ENCODE results near the gene PDE8B. TPM values are rescaled to one million over a fixed set of nuclear protein-coding genes. Genes with fewer than 3 reads are reported as not detected.
A peak's percentile ranks its signal among the peaks of the same experiment; 100 is the strongest.

The PDE8B gene
- total RNA-seq, 6 experiments from 2014 or later, result 1.2 to 5.4 (median 2.4) TPM

DNA sequence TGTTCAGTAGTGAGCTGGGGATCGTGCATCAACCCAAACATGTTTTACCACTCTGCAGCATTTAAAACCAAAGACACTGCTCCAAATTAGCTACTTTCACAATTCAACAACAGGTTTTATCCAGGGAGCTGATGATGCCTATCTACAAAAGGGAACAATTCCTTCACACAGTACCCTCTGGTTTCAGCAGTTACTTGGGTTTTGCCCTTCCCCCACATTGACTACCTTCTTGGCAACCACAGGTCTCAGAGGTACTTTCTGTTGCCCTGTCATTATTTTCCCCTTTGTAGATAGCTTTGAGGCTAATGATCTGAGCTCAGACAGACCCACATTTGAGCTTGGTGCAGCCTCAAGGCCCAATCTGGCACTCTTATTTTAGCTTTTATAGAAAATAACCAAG is 185.5 kb downstream of the PDE8B start:
- ATAC-seq, result no peak

DNA sequence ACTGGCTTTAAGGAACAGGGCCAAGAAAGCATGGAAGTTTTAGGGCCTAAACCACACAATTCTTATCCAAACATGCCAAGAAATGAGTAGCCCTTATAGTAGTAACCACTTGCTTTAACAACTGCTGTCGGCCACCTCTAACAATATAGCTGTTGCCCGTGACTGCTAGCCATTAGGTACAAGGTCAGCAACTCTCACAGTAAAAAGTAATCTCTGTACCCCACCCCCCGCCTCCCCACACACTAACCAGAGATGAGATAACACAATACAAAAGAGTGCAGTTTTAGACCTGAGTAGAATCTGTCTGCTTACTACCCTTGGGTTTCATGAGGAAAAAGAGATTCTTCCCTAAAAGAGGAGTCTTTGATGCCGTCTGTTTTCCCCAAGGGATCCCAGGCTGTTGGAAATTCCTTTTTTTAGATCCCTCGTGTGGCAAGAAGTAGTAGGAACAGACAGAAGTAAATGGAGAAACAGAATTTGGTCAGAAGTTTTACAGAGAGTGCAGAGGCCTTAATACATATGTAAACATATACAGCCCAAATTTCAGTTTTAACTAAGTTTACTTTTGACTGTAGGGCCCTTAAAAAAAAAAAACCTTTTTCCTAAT is 187.3 kb downstream of the PDE8B start:
- Histone ChIP-seq H3K27ac (no peak overlapping the region), H3K36me3 (no peaks in the 10 kb centered on the region), H3K4me3 (no peak overlapping the region), H3K9me3 (no peaks in the 10 kb centered on the region), H3K4me1 (peaks cover 0 to 6% (median 0%) of the 10 kb centered on the region in 4 donors), H3K27me3 (no peaks in the 10 kb centered on the region)
- WGBS (ENCODE audit: insufficient coverage, low coverage, low lambda C conversion rate, missing lambda C conversion rate), result 79% methylated on average over 5 of the region's 5 CpGs
- ATAC-seq (no peak), DNase-seq (no peak)
- TF ChIP-seq POLR2A (IDR thresholded peaks at IDR 0.05), result no peak
- TF ChIP-seq, protein P1, sequence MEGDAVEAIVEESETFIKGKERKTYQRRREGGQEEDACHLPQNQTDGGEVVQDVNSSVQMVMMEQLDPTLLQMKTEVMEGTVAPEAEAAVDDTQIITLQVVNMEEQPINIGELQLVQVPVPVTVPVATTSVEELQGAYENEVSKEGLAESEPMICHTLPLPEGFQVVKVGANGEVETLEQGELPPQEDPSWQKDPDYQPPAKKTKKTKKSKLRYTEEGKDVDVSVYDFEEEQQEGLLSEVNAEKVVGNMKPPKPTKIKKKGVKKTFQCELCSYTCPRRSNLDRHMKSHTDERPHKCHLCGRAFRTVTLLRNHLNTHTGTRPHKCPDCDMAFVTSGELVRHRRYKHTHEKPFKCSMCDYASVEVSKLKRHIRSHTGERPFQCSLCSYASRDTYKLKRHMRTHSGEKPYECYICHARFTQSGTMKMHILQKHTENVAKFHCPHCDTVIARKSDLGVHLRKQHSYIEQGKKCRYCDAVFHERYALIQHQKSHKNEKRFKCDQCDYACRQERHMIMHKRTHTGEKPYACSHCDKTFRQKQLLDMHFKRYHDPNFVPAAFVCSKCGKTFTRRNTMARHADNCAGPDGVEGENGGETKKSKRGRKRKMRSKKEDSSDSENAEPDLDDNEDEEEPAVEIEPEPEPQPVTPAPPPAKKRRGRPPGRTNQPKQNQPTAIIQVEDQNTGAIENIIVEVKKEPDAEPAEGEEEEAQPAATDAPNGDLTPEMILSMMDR (IDR thresholded peaks at IDR 0.05), result no peak
- intact Hi-C loops (cut with DNase I), result no loop called here

More for the DNA sequence above, 185.5 kb downstream of the PDE8B start:
- H3K4me3 ChIP-seq, result no peak overlapping the region
- H3K27ac ChIP-seq, result no peak overlapping the region
- WGBS (ENCODE audit: insufficient coverage, low coverage, low lambda C conversion rate, missing lambda C conversion rate), result 100% methylated on average over 1 of the region's 1 CpG
- no peaks in the 10 kb centered on the region for H3K27me3 ChIP-seq
- no peak for DNase-seq
- H3K36me3 ChIP-seq, result no peaks in the 10 kb centered on the region
- TF ChIP-seq, protein P1 (IDR thresholded peaks at IDR 0.05), result no peak
- TF ChIP-seq POLR2A (IDR thresholded peaks at IDR 0.05), result no peak
- intact Hi-C loops (cut with DNase I), result no loop called here
- peaks cover 0 to 7% (median 0%) of the 10 kb centered on the region in 4 donors for H3K4me1 ChIP-seq
- no peaks in the 10 kb centered on the region for H3K9me3 ChIP-seq

DNA sequence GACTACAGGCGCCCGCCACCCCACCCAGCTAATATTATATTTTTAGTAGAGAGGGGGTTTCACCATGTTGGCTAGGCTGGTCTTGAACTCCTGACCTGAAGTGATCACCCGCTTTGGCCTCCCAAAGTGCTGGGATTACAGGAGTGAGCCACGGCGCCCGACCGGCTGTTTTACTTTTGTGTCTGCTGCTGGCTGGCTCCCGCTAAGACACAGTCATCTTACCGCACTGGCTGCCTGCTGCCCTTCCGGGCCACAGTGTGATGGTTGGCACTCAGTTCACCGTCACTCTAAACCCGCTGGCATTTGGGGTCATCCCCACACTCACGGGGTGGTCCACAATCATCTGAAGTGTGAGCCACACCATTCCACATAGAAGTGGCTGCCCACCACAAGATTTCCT is 188.0 kb downstream of the PDE8B start:
- Histone ChIP-seq H3K27ac (no peak overlapping the region), H3K9me3 (no peaks in the 10 kb centered on the region), H3K4me3 (no peak overlapping the region), H3K27me3 (no peaks in the 10 kb centered on the region), H3K4me1 (peaks cover 0 to 6% (median 0%) of the 10 kb centered on the region in 4 donors), H3K36me3 (no peaks in the 10 kb centered on the region)
- no peak for TF ChIP-seq POLR2A (IDR thresholded peaks at IDR 0.05)
- ATAC-seq, result no peak
- intact Hi-C loops (cut with DNase I), result no loop called here
- WGBS (ENCODE audit: insufficient coverage, low coverage, low lambda C conversion rate, missing lambda C conversion rate), result 90% methylated on average over 6 of the region's 13 CpGs
- no peak for DNase-seq

DNA sequence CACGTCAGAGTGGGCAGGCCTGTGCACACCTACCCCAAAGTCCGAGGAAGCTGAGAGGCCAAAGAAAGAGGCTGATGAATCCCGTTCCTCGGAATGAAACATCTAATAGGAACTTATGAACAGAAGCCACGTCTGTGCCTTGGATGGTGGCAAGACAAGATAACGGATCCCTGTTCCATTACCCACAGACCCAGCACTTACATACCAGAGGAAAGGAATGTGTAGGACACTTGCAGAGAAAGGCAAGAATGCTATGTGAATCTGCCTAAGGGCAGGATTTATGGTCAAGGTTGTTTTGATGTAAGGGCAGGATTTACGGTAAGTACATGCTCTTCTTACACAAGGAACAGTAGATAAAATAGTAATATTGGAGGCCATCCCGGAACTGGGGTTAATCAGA is 188.4 kb downstream of the PDE8B start:
- peaks cover 0 to 6% (median 0%) of the 10 kb centered on the region in 4 donors for H3K4me1 ChIP-seq
- intact Hi-C loops (cut with DNase I), result no loop called here
- TF ChIP-seq POLR2A (IDR thresholded peaks at IDR 0.05), result no peak
- TF ChIP-seq, protein P1 (IDR thresholded peaks at IDR 0.05), result no peak
- 89% methylated on average over 8 of the region's 8 CpGs for WGBS (ENCODE audit: insufficient coverage, low coverage, low lambda C conversion rate, missing lambda C conversion rate)
- DNase-seq (no peak), ATAC-seq (no peak)
- no peak overlapping the region for H3K27ac ChIP-seq
- H3K4me3 ChIP-seq, result no peak overlapping the region
- H3K36me3 ChIP-seq, result no peaks in the 10 kb centered on the region
- H3K9me3 ChIP-seq, result no peaks in the 10 kb centered on the region
- no peaks in the 10 kb centered on the region for H3K27me3 ChIP-seq

DNA sequence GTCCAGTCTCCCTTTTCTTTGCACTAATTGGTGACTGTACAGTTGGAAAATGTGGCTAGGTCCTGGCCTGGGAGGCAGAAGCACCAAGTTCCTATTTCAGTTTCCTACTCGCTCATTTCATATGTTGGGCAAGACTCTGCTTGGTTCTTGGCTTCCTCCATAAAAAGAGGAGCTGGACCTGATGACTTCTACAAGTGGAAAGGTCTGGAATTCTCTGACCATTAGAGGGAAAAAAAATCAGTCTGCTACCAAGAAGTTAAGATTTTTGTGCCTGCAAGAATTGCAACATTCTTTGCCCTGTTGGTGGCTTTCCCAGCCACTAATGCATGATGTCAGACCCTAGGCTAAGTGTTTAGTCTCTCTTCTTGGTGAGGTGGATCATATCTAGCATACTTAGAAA is 190.2 kb downstream of the PDE8B start:
- 64% methylated on average over 1 of the region's 1 CpG for WGBS (ENCODE audit: insufficient coverage, low coverage, low lambda C conversion rate, missing lambda C conversion rate)
- Histone ChIP-seq H3K27ac (no peak overlapping the region), H3K27me3 (no peaks in the 10 kb centered on the region), H3K4me1 (no peaks in the 10 kb centered on the region), H3K9me3 (no peaks in the 10 kb centered on the region), H3K36me3 (no peaks in the 10 kb centered on the region), H3K4me3 (no peak overlapping the region)
- ATAC-seq (peak in 3 of 4 donors; percentile 13 to 46 (median 31)), DNase-seq (no peak)
- intact Hi-C loops (cut with DNase I), result no loop called here
- TF ChIP-seq, protein P1 (IDR thresholded peaks at IDR 0.05), result no peak
- no peak for TF ChIP-seq POLR2A (IDR thresholded peaks at IDR 0.05)

All from right lobe of liver (tissue), 6 donors.